ENCODE data around the gene PHRF1.

DNA sequence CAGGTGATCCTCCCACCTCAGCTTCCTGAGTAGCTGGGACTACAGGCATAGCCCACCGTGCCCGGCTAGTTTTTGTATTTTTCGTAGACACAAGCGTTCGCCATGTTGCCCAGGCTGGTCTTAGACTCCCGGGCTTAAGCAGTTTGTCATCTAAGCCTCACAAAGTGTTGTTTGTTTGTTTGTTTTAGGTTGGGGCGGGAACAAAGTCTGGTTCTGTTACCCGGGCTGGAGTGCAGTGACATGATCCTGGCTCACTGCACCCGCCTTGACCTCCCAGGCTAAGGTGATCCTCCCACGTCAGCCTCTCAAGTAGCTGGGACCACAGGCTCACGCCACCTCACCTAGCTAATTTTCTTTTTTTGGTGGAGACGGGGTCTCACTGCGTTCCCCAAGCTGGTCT lies 26.9 kb downstream of the PHRF1 start:
- TF ChIP-seq, protein P1, sequence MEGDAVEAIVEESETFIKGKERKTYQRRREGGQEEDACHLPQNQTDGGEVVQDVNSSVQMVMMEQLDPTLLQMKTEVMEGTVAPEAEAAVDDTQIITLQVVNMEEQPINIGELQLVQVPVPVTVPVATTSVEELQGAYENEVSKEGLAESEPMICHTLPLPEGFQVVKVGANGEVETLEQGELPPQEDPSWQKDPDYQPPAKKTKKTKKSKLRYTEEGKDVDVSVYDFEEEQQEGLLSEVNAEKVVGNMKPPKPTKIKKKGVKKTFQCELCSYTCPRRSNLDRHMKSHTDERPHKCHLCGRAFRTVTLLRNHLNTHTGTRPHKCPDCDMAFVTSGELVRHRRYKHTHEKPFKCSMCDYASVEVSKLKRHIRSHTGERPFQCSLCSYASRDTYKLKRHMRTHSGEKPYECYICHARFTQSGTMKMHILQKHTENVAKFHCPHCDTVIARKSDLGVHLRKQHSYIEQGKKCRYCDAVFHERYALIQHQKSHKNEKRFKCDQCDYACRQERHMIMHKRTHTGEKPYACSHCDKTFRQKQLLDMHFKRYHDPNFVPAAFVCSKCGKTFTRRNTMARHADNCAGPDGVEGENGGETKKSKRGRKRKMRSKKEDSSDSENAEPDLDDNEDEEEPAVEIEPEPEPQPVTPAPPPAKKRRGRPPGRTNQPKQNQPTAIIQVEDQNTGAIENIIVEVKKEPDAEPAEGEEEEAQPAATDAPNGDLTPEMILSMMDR (IDR thresholded peaks at IDR 0.05): no peak
- TF ChIP-seq POLR2A (IDR thresholded peaks at IDR 0.05): no peak
- TF ChIP-seq POLR2AphosphoS5 (IDR thresholded peaks at IDR 0.05): no peak

Measured in prostate gland (tissue), 2 donors.